Small intestine (tissue), 7 donors: ENCODE results near the gene VAMP8. TPM values are rescaled to one million over a fixed set of nuclear protein-coding genes. Genes with fewer than 3 reads are reported as not detected.
"Not testable (repeated sequence)": the region's sequence is repeated elsewhere in the genome, so short reads cannot be mapped to it uniquely, and the experiment has no call there.

Experiments
- DNase-seq, 2 donors: peaks; one replicate each; pipeline versions ENCODE4 v3.0.0 to v3.0.0-alpha.2; 2013
- FAIRE-seq: peaks from 2 replicates; lab custom pipeline; 2012; peaks lifted over from hg19 to GRCh38; lab: Jason Lieb, UNC
- H3K27ac ChIP-seq, 3 donors: one replicate each; pipeline ENCODE4 v1.5.1; 2013; ENCODE audit warnings: low read length in 2 of 3, mild to moderate bottlenecking in 2 of 3, control low read depth in 1 of 3, inconsistent platforms in 1 of 3, low read depth in 1 of 3, moderate library complexity in 1 of 3
- H3K27me3 ChIP-seq, 3 donors: one replicate each; pipeline ENCODE4 v1.6.1; 2013; ENCODE audit warnings: low read length in 3 of 3, inconsistent platforms in 1 of 3; ENCODE audit not compliant: control insufficient read depth in 3 of 3, insufficient read depth in 3 of 3
- H3K36me3 ChIP-seq, 3 donors: one replicate each; pipeline ENCODE4 v1.6.1; 2013; ENCODE audit warnings: low read length in 3 of 3, inconsistent platforms in 1 of 3, low read depth in 1 of 3, mild to moderate bottlenecking in 1 of 3, moderate library complexity in 1 of 3; ENCODE audit not compliant: control insufficient read depth in 3 of 3, insufficient read depth in 2 of 3
- H3K4me1 ChIP-seq, 3 donors: one replicate each; pipeline ENCODE4 v1.6.1; 2013; ENCODE audit warnings: low read length in 2 of 3, inconsistent platforms in 1 of 3, low read depth in 1 of 3, mild to moderate bottlenecking in 1 of 3, moderate library complexity in 1 of 3; ENCODE audit not compliant: control insufficient read depth in 3 of 3, insufficient read depth in 2 of 3
- H3K4me3 ChIP-seq, 3 donors: one replicate each; pipeline ENCODE4 v1.5.1; 2013; ENCODE audit warnings: low read length in 3 of 3, control low read depth in 1 of 3, inconsistent platforms in 1 of 3, low read depth in 1 of 3, mild to moderate bottlenecking in 1 of 3, moderate library complexity in 1 of 3
- H3K9me3 ChIP-seq, 2 donors: one replicate each; pipeline ENCODE4 v1.6.1; 2013; ENCODE audit warnings: low read depth in 1 of 2, low read length in 1 of 2; ENCODE audit not compliant: control insufficient read depth in 2 of 2, insufficient read depth in 1 of 2
- WGBS, 3 donors: extraction: QIAGEN DNeasy Blood & Tissue Kit; methylation state at CpG; one replicate each; pipeline ENCODE4 v1.1.7; 2013; 5-methylcytosine and 5-hydroxymethylcytosine counted together
- polyA plus RNA-seq, 4 donors: library from polyadenylated mRNA; stranded (reverse) in 3 of 4; unstranded in 1 of 4; fragments of 200-250 nt in 3 of 4; fragments of 120-200 nt in 1 of 4; gene quantifications; one replicate each; pipeline versions ENCODE4 v1.2.1 to v1.2.3, GENCODE V29; 2013
- donor health status: healthy with polysubstance abuse.
- donor health status: control.
- donor health status: control.
- donor health status: Bipolar disorder and iron deficiency.
- donor health status: healthy.

Gene VAMP8
- polyA plus RNA-seq, 4 donors = 183 to 1,108 (median 619) TPM

GRCh38 chr2:85549826-85550225, 27.6 kb upstream of the VAMP8 start:
- Histone ChIP-seq H3K9me3 (no peaks in the 10 kb centered on the region), H3K27ac (peak overlapping the region in 1 of 3 donors; percentile 51), H3K27me3 (no peaks in the 10 kb centered on the region), H3K36me3 (peaks cover 7 to 64% (median 22%) of the 10 kb centered on the region in 3 donors), H3K4me1 (no peaks in the 10 kb centered on the region), H3K4me3 (no peak overlapping the region)
- WGBS, 3 donors = 52 to 66% (median 63%) methylated on average over 4 of the region's 4 CpGs
- no peak for DNase-seq
- no peak for FAIRE-seq

GRCh38 chr2:85550486-85550885, 26.9 kb upstream of the VAMP8 start:
- peak overlapping the region in 1 of 3 donors; percentile 51 for H3K27ac ChIP-seq
- no peak for FAIRE-seq
- peaks cover 7 to 68% (median 17%) of the 10 kb centered on the region in 3 donors for H3K36me3 ChIP-seq
- no peaks in the 10 kb centered on the region for H3K4me1 ChIP-seq
- H3K9me3 ChIP-seq = no peaks in the 10 kb centered on the region
- 87 to 97% (median 89%) methylated on average over 10 of the region's 10 CpGs for WGBS, 3 donors
- H3K4me3 ChIP-seq = no peak overlapping the region
- no peak for DNase-seq
- no peaks in the 10 kb centered on the region for H3K27me3 ChIP-seq

- Histone ChIP-seq H3K4me1 (no peaks in the 10 kb centered on the region), H3K9me3 (no peaks in the 10 kb centered on the region), H3K27ac (no peak overlapping the region), H3K27me3 (no peaks in the 10 kb centered on the region), H3K4me3 (no peak overlapping the region), H3K36me3 (peaks cover 7 to 64% (median 19%) of the 10 kb centered on the region in 3 donors)
- 72 to 75% (median 74%) methylated on average over 9 of the region's 9 CpGs for WGBS, 3 donors
- peak; percentile 90 to 91 for DNase-seq
- FAIRE-seq = no peak
These were observed 25.4 kb upstream of the VAMP8 start for GRCh38 chr2:85551698-85552678.

DNA sequence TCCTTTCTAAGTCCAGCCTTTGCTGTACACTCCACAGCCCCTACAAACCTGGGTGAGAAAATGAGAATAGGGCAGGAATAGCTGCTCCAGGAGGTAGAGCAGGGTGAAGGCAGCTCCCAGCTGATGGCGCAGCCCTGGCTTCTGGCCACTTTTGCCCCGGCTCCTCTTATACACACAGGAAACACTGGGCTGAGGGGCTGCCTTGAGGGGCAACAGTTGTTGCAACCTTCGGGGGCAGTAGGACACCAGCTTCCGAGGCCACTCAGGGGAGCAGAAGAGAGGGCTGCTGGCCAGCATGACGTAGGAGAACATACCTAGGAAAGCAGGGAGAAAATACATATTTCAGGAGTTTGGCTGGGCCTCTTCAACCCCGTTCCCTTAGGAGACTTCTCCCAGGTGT, 24.2 kb upstream of the VAMP8 start:
- Histone ChIP-seq H3K36me3 (peaks cover 7 to 68% (median 19%) of the 10 kb centered on the region in 3 donors), H3K9me3 (no peaks in the 10 kb centered on the region), H3K27me3 (no peaks in the 10 kb centered on the region), H3K4me1 (no peaks in the 10 kb centered on the region), H3K4me3 (no peak overlapping the region), H3K27ac (no peak overlapping the region)
- WGBS, 3 donors = 86 to 89% (median 88%) methylated on average over 5 to 6 of the region's 6 CpGs
- DNase-seq = no peak
- FAIRE-seq = no peak

GRCh38 chr2:85554980-85555612, 22.3 kb upstream of the VAMP8 start:
- Histone ChIP-seq H3K4me1 (peaks cover 0 to 4% (median 0%) of the 10 kb centered on the region in 3 donors), H3K9me3 (no peaks in the 10 kb centered on the region), H3K36me3 (peaks cover 7 to 65% (median 22%) of the 10 kb centered on the region in 3 donors), H3K27me3 (no peaks in the 10 kb centered on the region), H3K27ac (no peak overlapping the region), H3K4me3 (no peak overlapping the region)
- 94 to 95% (median 94%) methylated on average over 3 of the region's 3 CpGs for WGBS, 3 donors
- DNase-seq = no peak
- no peak for FAIRE-seq

DNA sequence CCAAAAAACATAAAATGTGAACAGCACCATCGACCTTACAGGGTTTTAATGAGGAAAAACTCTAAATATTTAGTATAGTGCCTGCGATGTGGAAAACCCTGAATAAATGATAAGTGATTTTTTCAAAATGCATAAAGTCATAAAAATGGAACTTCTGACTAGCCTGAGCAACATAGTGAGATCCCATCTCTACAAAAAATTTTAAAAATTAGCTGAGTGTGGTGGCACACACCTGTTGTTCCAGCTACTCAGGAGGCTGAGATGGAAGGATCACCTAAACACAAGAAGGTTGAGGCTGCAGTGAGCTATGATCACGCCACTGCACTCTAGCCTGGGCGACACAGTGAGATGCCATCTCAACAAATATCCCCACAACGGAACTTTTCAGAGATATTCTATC, 20.3 kb upstream of the VAMP8 start:
- Histone ChIP-seq H3K4me3 (no peak overlapping the region), H3K36me3 (peaks cover 7 to 48% (median 16%) of the 10 kb centered on the region in 3 donors), H3K27me3 (no peaks in the 10 kb centered on the region), H3K9me3 (no peaks in the 10 kb centered on the region), H3K4me1 (peaks cover 0 to 5% (median 0%) of the 10 kb centered on the region in 3 donors), H3K27ac (no peak overlapping the region)
- DNase-seq (no peak), FAIRE-seq (no peak)
- WGBS, 3 donors = 92 to 95% (median 92%) methylated on average over 5 of the region's 5 CpGs

DNA sequence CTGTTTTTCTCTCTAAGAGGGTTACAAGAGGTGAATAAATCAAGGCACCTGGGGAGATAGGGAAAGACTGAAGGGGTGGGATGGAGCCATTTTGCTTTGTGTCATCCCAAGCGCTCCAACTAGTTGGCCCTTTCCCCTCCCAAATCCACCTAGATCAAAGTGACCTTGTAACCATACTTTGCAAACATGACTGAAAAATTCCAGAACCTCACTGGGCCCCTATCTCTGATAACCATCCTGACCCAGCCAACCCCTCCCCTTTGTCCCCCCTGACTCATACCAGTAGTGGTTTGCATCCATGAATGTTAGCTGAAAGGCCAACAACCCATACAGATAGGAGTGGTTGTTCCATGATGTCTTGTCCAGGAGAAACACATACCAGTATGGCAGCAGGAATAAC, 19.2 kb upstream of the VAMP8 start:
- WGBS, 3 donors = 80 to 100% (median 93%) methylated on average over 1 of the region's 1 CpG
- Histone ChIP-seq H3K27ac (no peak overlapping the region), H3K4me1 (peaks cover 0 to 5% (median 0%) of the 10 kb centered on the region in 3 donors), H3K9me3 (no peaks in the 10 kb centered on the region), H3K36me3 (peaks cover 7 to 38% (median 16%) of the 10 kb centered on the region in 3 donors), H3K27me3 (no peaks in the 10 kb centered on the region), H3K4me3 (no peak overlapping the region)
- DNase-seq (no peak), FAIRE-seq (no peak)

GRCh38 chr2:85560403-85560726, 17.0 kb upstream of the VAMP8 start:
- H3K9me3 ChIP-seq, DNase-seq, H3K27me3 ChIP-seq, H3K27ac ChIP-seq, FAIRE-seq, H3K4me1 ChIP-seq: not testable (repeated sequence)
- 74 to 79% (median 77%) methylated on average over 12 of the region's 12 CpGs for WGBS, 3 donors
- Histone ChIP-seq H3K4me3 (peak overlapping the region in 2 of 3 donors; percentile 74 to 92), H3K36me3 (peaks cover 0 to 19% (median 10%) of the 10 kb centered on the region in 3 donors)
